ENCODE measurements around the gene SIX1. TPM values are rescaled to one million over a fixed set of nuclear protein-coding genes. Genes with fewer than 3 reads are reported as not detected.

The SIX1 gene
- total and polyA plus RNA-seq, 2 of the 13 experiments (the other 11 are each of a cell fraction or from before 2014, with no cell fraction given) = 1.7 to 6.5 TPM

- no peak for TF ChIP-seq ZNF280D (CRISPR knock-in tag; IDR thresholded peaks at IDR 0.05)
- no peak for TF ChIP-seq ZNF337 (CRISPR knock-in tag; IDR thresholded peaks at IDR 0.05; ENCODE audit: borderline replicate concordance, low read depth)
- TF ChIP-seq ZNF687 (CRISPR knock-in tag; IDR thresholded peaks at IDR 0.05) = no peak
- no peak for TF ChIP-seq ZSCAN30 (CRISPR knock-in tag; IDR thresholded peaks at IDR 0.05)
- TF ChIP-seq ZUFSP (CRISPR knock-in tag; IDR thresholded peaks at IDR 0.05; ENCODE audit: borderline replicate concordance) = no peak
- no peak for TF ChIP-seq NBN (conservative IDR thresholded peaks at IDR 0.05)
- peak; percentile 78 for TF ChIP-seq MLX (CRISPR knock-in tag; IDR thresholded peaks at IDR 0.05)
- peak; percentile 54; the same call in 1 of the 2 replicates for TF ChIP-seq FOXA3 (CRISPR knock-in tag; IDR thresholded peaks at IDR 0.05)
- TF ChIP-seq PRDM15 (CRISPR knock-in tag; IDR thresholded peaks at IDR 0.05) = 0 out of 2 replicates have a peak, but pooled peaks have one; percentile 61
- TF ChIP-seq MXI1 (IDR thresholded peaks at IDR 0.05; ENCODE audit: borderline replicate concordance, low read depth, low read length) = no peak
- TF ChIP-seq STAT5B (CRISPR knock-in tag; IDR thresholded peaks at IDR 0.05) = no peak
- no peak for TF ChIP-seq TOPORS (CRISPR knock-in tag; IDR thresholded peaks at IDR 0.05)
- TF ChIP-seq USF2 (IDR thresholded peaks at IDR 0.05; ENCODE audit: low read depth, low read length) = no peak
- no peak for TF ChIP-seq USF2 (CRISPR knock-in tag; IDR thresholded peaks at IDR 0.05; ENCODE audit: borderline replicate concordance)
These were observed 32.8 kb downstream of the SIX1 start (continued) for GRCh38 chr14:60616461-60616959.
